GM10248 (cell line): ENCODE measurements around the gene ZNF497.
"Not testable (repeated sequence)": the region's sequence is repeated elsewhere in the genome, so short reads cannot be mapped to it uniquely, and the experiment has no call there.

Experiments used
- CTCF ChIA-PET: fragments of 300-600 bp; sonication (Branson Sonifier 250); formaldehyde crosslinking; extraction: SDS; loops from one replicate; lab custom pipeline; 2021; ENCODE audit warnings: antibody characterized with exemption; lab: Yijun Ruan, JAX
- POLR2A ChIA-PET: fragments of 350-650 bp; sonication (Branson Sonifier 250); formaldehyde crosslinking; extraction: SDS; loops from one replicate; lab custom pipeline; 2020; ENCODE audit warnings: antibody characterized with exemption; lab: Yijun Ruan, JAX
- DNase-seq: peaks from one replicate; pipeline ENCODE4 v3.0.0; 2012; ENCODE audit errors: extremely low spot score
- TF ChIP-seq, protein P1 (sequence below): IDR thresholded peaks from 2 replicates; pipeline ENCODE4 v1.5.1; 2012; ENCODE audit warnings: mild to moderate bottlenecking, low read depth; ENCODE audit errors: extremely low read depth, missing control alignments, control extremely low read depth

Gene ZNF497

DNA sequence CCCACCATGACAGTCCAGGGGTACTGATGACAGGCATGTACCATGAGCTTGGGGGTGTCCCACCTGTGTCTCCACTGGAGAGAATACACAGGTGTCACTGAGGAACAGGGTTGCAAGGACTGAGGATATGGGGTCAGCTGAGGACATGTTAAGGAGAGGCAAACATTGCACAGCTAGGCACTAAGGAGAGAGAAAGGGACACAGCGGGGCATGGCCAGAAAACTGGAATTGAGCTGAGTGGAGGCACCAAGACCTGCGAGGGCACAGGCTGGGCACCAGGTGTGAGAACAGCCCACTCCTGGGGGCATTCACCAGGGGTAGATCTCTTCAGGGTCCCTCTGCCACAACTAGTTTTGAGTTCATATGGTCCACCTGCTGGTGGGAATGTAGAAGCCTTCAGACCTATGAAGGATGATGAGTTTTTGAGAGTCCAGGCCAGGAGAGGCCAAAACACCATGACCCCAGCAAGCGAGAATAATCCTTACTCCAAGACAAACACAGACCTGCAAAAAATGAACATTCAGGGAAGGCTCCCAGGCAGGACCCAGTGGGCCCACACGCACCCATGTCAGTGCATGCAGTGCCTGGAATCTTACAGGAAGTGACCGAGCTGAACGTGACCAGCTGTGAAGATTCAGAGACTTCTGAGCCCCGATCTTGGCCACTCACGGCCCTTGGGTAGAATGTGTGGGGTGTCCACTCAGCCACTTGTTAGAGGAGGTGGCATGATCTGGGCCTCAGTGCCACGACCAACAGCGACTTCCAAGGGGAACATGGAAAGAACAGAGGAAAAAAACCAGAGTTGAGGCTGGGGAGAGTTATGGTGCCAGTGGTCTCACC lies 44.5 kb upstream of the ZNF497 start:
- ChIA-PET CTCF (interaction anchor here (0.6 kb wide), 1 partner anchor 77 kb away, joined by 3 read pairs; no protein-coding TSS in a partner anchor), POLR2A (interaction anchor here (0.6 to 0.8 kb wide), 2 partner anchors 57 to 107 kb away, joined by 3 to 4 read pairs; no protein-coding TSS in a partner anchor)
- TF ChIP-seq, protein P1, sequence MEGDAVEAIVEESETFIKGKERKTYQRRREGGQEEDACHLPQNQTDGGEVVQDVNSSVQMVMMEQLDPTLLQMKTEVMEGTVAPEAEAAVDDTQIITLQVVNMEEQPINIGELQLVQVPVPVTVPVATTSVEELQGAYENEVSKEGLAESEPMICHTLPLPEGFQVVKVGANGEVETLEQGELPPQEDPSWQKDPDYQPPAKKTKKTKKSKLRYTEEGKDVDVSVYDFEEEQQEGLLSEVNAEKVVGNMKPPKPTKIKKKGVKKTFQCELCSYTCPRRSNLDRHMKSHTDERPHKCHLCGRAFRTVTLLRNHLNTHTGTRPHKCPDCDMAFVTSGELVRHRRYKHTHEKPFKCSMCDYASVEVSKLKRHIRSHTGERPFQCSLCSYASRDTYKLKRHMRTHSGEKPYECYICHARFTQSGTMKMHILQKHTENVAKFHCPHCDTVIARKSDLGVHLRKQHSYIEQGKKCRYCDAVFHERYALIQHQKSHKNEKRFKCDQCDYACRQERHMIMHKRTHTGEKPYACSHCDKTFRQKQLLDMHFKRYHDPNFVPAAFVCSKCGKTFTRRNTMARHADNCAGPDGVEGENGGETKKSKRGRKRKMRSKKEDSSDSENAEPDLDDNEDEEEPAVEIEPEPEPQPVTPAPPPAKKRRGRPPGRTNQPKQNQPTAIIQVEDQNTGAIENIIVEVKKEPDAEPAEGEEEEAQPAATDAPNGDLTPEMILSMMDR: peak; percentile 33
- no peak for DNase-seq

DNA sequence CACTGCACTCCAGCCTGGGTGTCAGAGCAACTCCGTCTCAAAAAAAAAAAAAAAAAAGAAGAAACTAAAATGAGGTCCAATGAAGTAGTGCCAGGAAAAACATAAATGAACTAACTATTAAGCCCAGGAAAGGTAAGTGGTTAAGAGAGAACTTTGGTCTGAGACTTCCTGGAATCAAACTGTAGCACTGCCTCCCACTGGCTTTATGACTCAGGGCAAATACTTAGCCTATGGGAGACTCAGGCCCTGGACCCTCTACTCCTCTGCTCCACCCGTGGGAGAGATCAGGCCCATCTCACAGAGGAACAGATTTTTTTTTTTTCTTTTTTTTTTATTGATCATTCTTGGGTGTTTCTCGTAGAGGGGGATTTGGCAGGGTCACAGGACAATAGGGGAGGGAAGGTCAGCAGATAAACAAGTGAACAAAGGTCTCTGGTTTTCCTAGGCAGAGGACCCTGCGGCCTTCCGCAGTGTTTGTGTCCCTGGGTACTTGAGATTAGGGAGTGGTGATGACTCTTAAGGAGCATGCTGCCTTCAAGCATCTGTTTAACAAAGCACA lies 41.4 kb upstream of the ZNF497 start:
- DNase-seq, CTCF ChIA-PET, POLR2A ChIA-PET: not testable (repeated sequence)

DNA sequence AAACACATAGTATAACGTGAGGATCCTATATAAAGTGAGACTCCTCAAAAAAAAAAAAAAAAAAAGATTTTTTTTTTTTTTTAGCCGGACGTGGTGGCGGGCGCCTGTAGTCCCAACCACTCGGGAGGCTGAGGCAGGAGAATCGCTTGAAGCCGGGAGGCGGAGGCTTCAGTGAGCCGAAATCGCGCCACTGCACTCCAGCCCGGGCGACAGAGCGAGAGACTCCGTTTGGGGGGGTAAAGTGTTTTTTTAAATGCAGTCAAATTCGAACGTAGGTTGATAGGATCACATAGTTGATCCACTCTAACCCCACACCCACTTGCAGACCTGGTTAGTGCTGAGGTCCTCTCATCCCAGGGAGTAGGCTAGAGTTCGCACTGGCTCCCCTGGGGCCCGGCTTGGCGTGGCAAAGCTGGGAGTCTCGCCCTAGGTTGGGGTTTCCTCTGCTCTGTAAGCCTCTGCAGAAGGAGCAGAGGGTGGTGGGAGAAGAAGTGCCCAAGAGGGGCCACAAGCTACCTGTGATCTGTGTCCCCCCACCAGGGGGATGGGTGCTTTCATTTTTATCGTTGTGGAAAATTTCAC lies 39.4 kb upstream of the ZNF497 start:
- no peak for DNase-seq
- TF ChIP-seq, protein P1: no peak
- ChIA-PET CTCF (interaction anchor here (1.0 kb wide), 1 partner anchor 20 kb away, joined by 3 read pairs; no protein-coding TSS in a partner anchor), POLR2A (interaction anchor here (0.7 kb wide), 1 partner anchor 1047 kb away, joined by 14 read pairs; no protein-coding TSS in a partner anchor)

DNA sequence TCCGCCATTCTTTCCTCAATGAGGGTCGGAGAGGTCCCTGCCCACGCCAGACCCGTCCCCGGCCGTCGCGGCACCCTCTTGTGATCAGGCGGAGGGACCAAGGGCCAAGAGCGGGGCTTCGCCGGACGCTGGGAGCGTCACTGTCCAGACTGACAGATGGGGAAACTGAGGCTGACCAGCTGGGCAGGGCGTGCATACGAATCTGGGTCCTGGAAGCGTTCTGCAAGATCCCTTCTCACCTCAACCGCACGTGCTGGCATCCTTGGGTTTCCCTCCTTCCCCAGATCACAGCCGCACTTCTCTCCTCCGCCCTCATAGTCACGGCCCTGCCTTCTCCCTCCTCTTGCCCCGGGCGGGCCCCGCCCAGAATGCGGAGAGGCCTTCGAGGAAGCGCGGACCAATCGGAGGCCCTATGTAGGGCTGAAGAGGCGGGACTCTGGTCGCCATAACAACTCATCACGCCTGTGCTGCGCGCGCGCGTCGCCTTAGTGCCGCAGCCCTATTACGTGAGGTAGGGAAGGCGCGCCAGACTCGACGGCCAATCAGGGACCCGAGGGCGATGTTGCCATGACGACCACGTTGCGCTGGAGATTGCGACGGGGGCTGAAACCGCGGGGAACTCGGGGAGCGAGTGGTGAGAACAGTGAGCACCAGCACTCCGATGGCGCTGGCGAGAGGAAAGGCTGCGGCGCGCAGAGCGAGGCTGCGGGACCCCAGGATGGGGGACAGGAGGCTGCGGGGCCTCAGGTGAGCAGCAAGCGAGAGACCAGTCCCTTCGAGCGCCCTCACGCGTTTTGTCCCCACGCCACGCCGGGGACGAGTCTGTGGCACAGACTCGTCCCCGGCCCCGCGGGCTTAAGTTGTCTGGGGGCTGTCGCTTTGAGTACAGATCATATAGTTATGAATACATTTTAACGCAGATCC lies 38.6 kb upstream of the ZNF497 start:
- POLR2A ChIA-PET: no interaction called here
- CTCF ChIA-PET: no interaction called here
- peak; percentile 99 for DNase-seq
- TF ChIP-seq, protein P1: no peak

DNA sequence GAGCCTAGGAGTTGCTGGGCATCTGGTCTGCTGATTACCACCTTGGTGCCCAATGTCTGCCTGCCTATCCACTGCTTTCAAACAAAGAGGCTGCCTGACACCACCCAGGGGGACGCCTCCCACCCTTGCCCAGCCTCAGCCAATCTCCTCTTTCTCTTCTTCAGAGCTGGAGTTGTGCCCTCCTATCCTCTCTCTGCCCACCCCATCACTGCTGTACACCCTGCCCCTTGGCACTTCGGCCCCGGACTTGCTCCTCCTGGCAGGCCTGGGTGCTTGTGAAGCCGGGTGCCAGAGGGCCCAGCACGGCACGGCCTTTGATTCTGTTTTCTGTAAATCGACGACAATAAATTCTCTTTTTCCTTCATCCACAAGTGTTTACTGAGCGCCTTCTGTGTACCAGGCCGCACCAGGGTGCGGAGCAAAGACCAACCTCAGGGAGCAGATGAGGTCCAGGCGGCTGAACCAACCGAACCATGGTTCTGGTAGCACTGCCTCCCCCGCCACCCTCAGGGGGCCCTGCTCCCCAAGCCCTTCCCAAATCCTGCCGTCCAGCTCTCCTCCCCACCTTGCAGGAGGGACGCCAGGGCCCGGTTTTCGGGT lies 37.9 kb upstream of the ZNF497 start:
- TF ChIP-seq, protein P1: no peak
- CTCF ChIA-PET: no interaction called here
- POLR2A ChIA-PET: interaction anchor here (1.2 kb wide), 1 partner anchor 12 kb away, joined by 5 read pairs; no protein-coding TSS in a partner anchor
- DNase-seq: no peak

DNA sequence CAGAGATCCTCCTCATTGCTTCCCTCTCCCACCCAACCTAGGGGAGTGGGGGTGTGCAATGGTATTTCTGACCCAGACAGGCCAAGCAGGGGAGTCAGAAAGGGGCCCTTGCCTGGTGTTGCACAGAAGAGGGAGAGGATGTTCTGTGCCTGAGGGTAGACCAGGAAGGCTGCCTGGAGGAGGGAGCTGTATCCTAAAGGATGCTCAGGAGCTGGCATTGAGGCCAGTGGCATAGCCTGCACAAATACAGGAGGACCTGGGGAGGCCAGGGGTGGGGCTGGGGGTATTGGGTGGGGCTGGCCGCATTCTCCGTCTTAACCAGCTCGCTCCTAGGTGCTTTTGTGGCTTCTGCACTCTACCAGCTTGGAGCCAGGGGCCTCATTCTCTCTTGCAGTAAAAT lies 37.4 kb upstream of the ZNF497 start:
- ChIA-PET POLR2A (interaction anchor here (1.2 kb wide), 1 partner anchor 12 kb away, joined by 5 read pairs; no protein-coding TSS in a partner anchor), CTCF (no interaction called here)
- TF ChIP-seq, protein P1: no peak
- DNase-seq: no peak
